HepG2 (cell line): ENCODE measurements around the gene ATP5MC2. TPM values are rescaled to one million over a fixed set of nuclear protein-coding genes. Genes with fewer than 3 reads are reported as not detected.

Source experiments
- ATAC-seq: fragments of 200-7000 bp; cut with Tn5 transposase; 3 replicates; pipeline ENCODE4 v1.9.1; 2020; ENCODE audit warnings: mild to moderate bottlenecking, moderate library complexity
- BruUV-seq: library from RNA; stranded (reverse); fragments of 400-500 nt; replicated peaks from 2 replicates; lab custom pipeline; 2021; lab: Mats Ljungman, UMichigan
- CTCF ChIA-PET: fragments of 300-600 bp; formaldehyde crosslinking; extraction: SDS; loops from one replicate; lab custom pipeline; 2021; ENCODE audit warnings: low total read pairs, inconsistent platforms, low intra/inter-chr PET ratio; lab: Yijun Ruan, JAX
- POLR2A ChIA-PET: fragments of 350-600 bp; sonication (Branson Sonifier 250); formaldehyde crosslinking; loops from one replicate; lab custom pipeline; 2020; ENCODE audit warnings: antibody characterized with exemption, inconsistent platforms; lab: Yijun Ruan, JAX
- DNase-seq: peaks from one replicate; pipeline ENCODE4 v3.0.0-alpha.2; 2015; ENCODE audit warnings: low spot score
- FAIRE-seq: peaks from 3 replicates; lab custom pipeline; 2011; peaks lifted over from hg19 to GRCh38; lab: Jason Lieb, UNC
- H2AFZ ChIP-seq: one replicate; pipeline ENCODE4 v1.6.1; 2011; ENCODE audit warnings: low read length, inconsistent platforms
- H3K27ac ChIP-seq: fragments of 300-600 bp; 3 replicates; pipeline ENCODE4 v1.8.0; 2011; ENCODE audit warnings: mixed run types, mild to moderate bottlenecking, mixed read lengths, low read length, inconsistent platforms; ENCODE audit not compliant: insufficient read depth; ENCODE audit errors: extremely low read length
- H3K27me3 ChIP-seq, 2 experiments: fragments of 200-600 bp in 1 of 2; 2 replicates in 1 of 2; 3 replicates in 1 of 2; pipeline versions ENCODE4 v1.6.0 to v1.8.0; 2011; ENCODE audit warnings: low read length in 2 of 2, mild to moderate bottlenecking in 2 of 2, moderate library complexity in 2 of 2, inconsistent platforms in 1 of 2; ENCODE audit not compliant: insufficient read depth in 2 of 2, control insufficient read depth in 1 of 2
- H3K36me3 ChIP-seq, 2 experiments: fragments of 200-600 bp in 1 of 2; replicated peaks in 1 of 2; 2 replicates in 1 of 2; 3 replicates in 1 of 2; pipeline versions ENCODE4 v1.5.1 to v1.8.0; 2011; ENCODE audit warnings: low read length in 2 of 2, inconsistent platforms in 1 of 2; ENCODE audit not compliant: insufficient read depth in 2 of 2, control insufficient read depth in 1 of 2
- H3K4me1 ChIP-seq: 2 replicates; pipeline ENCODE4 v1.5.1; 2012; ENCODE audit warnings: low read length, inconsistent platforms; ENCODE audit not compliant: insufficient read depth
- H3K4me2 ChIP-seq: 2 replicates; pipeline ENCODE4 v1.6.0; 2011; ENCODE audit warnings: low read depth, low read length, inconsistent platforms
- H3K4me3 ChIP-seq, 3 experiments: fragments of 200-600 bp in 1 of 3; sonication (generic), shearing (Covaris generic) in 1 of 3; replicated peaks in 1 of 3; 2 replicates each; pipeline ENCODE4 v1.5.1; 2011 to 2016; ENCODE audit warnings: low read length in 3 of 3, inconsistent platforms in 2 of 3, low read depth in 2 of 3, mild to moderate bottlenecking in 2 of 3, control low read depth in 1 of 3, mixed read lengths in 1 of 3; ENCODE audit not compliant: insufficient read depth in 1 of 3
- H3K79me2 ChIP-seq: one replicate; pipeline ENCODE4 v1.6.1; 2011; ENCODE audit warnings: low read length, inconsistent platforms; ENCODE audit not compliant: insufficient read depth
- H3K9ac ChIP-seq: 2 replicates; pipeline ENCODE4 v1.6.0; 2011; ENCODE audit warnings: mild to moderate bottlenecking, low read depth, low read length, inconsistent platforms; ENCODE audit not compliant: insufficient read depth
- H3K9me3 ChIP-seq: 2 replicates; pipeline ENCODE4 v1.5.1; 2012; ENCODE audit warnings: mild to moderate bottlenecking, low read length
- H4K20me1 ChIP-seq: 2 replicates; pipeline ENCODE4 v1.6.0; 2011; ENCODE audit warnings: inconsistent platforms, mild to moderate bottlenecking, low read length, moderate library complexity; ENCODE audit not compliant: insufficient read depth
- BRD4 ChIP-seq: sonication (generic); formaldehyde crosslinking; IDR thresholded peaks from 2 replicates; pipeline ENCODE4 v1.4.0; 2020; ENCODE audit warnings: missing genetic modification reagents
- HIVEP1 ChIP-seq: sonication (generic); formaldehyde crosslinking; IDR thresholded peaks from 2 replicates; pipeline ENCODE4 v1.4.0; 2020; ENCODE audit warnings: mild to moderate bottlenecking, missing genetic modification reagents
- JARID2 ChIP-seq: sonication (generic); formaldehyde crosslinking; IDR thresholded peaks from 2 replicates; pipeline ENCODE4 v1.8.1; 2023; ENCODE audit warnings: missing genetic modification reagents, inconsistent platforms; ENCODE audit not compliant: insufficient replicate concordance
- MATR3 ChIP-seq: sonication (generic); formaldehyde crosslinking; IDR thresholded peaks from 2 replicates; pipeline ENCODE4 v1.4.0; 2020; ENCODE audit warnings: missing genetic modification reagents
- MTA3 ChIP-seq: sonication (generic); formaldehyde crosslinking; IDR thresholded peaks from 2 replicates; pipeline ENCODE4 v1.4.0; 2020; ENCODE audit warnings: missing genetic modification reagents
- PRPF4 ChIP-seq: fragments of 200-400 bp; formaldehyde crosslinking; IDR thresholded peaks from 2 replicates; pipeline ENCODE4 v1.6.1; 2016; ENCODE audit warnings: low read length, low read depth; ENCODE audit not compliant: poor library complexity, severe bottlenecking
- TBX3 ChIP-seq: fragments of 450-650 bp; IDR thresholded peaks from 2 replicates; pipeline ENCODE4 v1.6.1; 2017; ENCODE audit warnings: antibody characterized with exemption, mild to moderate bottlenecking, inconsistent platforms, borderline replicate concordance
- TCF12 ChIP-seq, 2 experiments: fragments of 450-650 bp in 1 of 2; sonication (generic) in 1 of 2; formaldehyde crosslinking in 1 of 2; IDR thresholded peaks; 2 replicates each; pipeline versions ENCODE4 v1.6.1 to v1.8.0; 2017 to 2022; ENCODE audit warnings: antibody characterized with exemption in 1 of 2, mild to moderate bottlenecking in 1 of 2, missing genetic modification reagents in 1 of 2, moderate library complexity in 1 of 2
- TOPORS ChIP-seq: sonication (generic); formaldehyde crosslinking; IDR thresholded peaks from 2 replicates; pipeline ENCODE4 v1.8.0; 2023; ENCODE audit warnings: mild to moderate bottlenecking, missing genetic modification reagents
- ZKSCAN1 ChIP-seq: fragments of 150-350 bp; IDR thresholded peaks from 2 replicates; pipeline ENCODE4 v1.6.1; 2014; ENCODE audit warnings: low read length
- ZNF446 ChIP-seq: sonication (generic); formaldehyde crosslinking; IDR thresholded peaks from 2 replicates; pipeline ENCODE4 v1.5.0; 2020; ENCODE audit warnings: mild to moderate bottlenecking, missing genetic modification reagents
- ZNF451 ChIP-seq: sonication (generic); formaldehyde crosslinking; IDR thresholded peaks from 2 replicates; pipeline ENCODE4 v1.5.0; 2020; ENCODE audit warnings: mild to moderate bottlenecking, missing genetic modification reagents
- ZNF501 ChIP-seq: sonication (generic); formaldehyde crosslinking; IDR thresholded peaks from 2 replicates; pipeline ENCODE4 v1.5.1; 2020; ENCODE audit warnings: mild to moderate bottlenecking, moderate library complexity, missing genetic modification reagents
- WGBS: methylation state at CpG from one replicate; pipeline ENCODE4 v1.1.6; 2017; ENCODE audit warnings: low lambda C conversion rate; 5-methylcytosine and 5-hydroxymethylcytosine counted together
- in situ Hi-C: cut with HindIII; loops from 2 replicates; pipeline ENCODE4 v1.10.0; 2017; ENCODE audit warnings: low pct_unique_long_range_greater_than_20kb; ENCODE audit not compliant: extremely low pct_ligation_motif_present
- intact Hi-C: fragments of 100-400 bp; cut with micrococcal nuclease; formaldehyde crosslinking; loops from one replicate; pipeline ENCODE4 v1.10.0; 2022; ENCODE audit not compliant: unreplicated experiment
- polyA plus RNA-seq, 8 experiments: library from polyadenylated mRNA; depleted of rRNA in 3 of 8; stranded (reverse) in 7 of 8; unstranded in 1 of 8; fragments of >200 nt; fragmentation: Illumina TruSeq in 4 of 8; extraction: Trizol in 4 of 8; gene quantifications; 2 replicates each; pipeline versions ENCODE4 v1.2.1 to v1.2.3, GENCODE V29; 2011 to 2016; ENCODE audit warnings: low read depth in 4 of 8, missing spikeins in 1 of 8, mixed read lengths in 1 of 8; ENCODE audit not compliant: insufficient read depth in 1 of 8
- total RNA-seq, 5 experiments: library from RNA; depleted of rRNA; stranded (reverse); fragments of >200 nt; fragmentation: Illumina TruSeq; extraction: Trizol; gene quantifications; 2 replicates each; pipeline ENCODE4 v1.2.3, GENCODE V29; 2016; ENCODE audit warnings: low read depth in 1 of 5
- TF ChIP-seq, protein P1 (sequence below): sonication (generic); formaldehyde crosslinking; IDR thresholded peaks from 2 replicates; pipeline ENCODE4 v1.5.0; 2020; ENCODE audit warnings: mild to moderate bottlenecking, missing genetic modification reagents
- TF ChIP-seq, protein P2 (sequence below): sonication (generic); formaldehyde crosslinking; IDR thresholded peaks from 2 replicates; pipeline ENCODE4 v1.8.0; 2023; ENCODE audit warnings: mild to moderate bottlenecking, missing genetic modification reagents
- TF ChIP-seq, protein P3 (sequence below): sonication (generic); formaldehyde crosslinking; IDR thresholded peaks from 2 replicates; pipeline ENCODE4 v1.5.0; 2020; ENCODE audit warnings: missing genetic modification reagents
- TF ChIP-seq, protein P4 (sequence below): sonication (generic); formaldehyde crosslinking; IDR thresholded peaks from 2 replicates; pipeline ENCODE4 v1.9.0; 2021; ENCODE audit warnings: missing genetic modification reagents, borderline replicate concordance

Gene ATP5MC2
- total and polyA plus RNA-seq, 2 of the 13 experiments (the other 11 are each of a cell fraction or from before 2014, with no cell fraction given) = 230 to 257 TPM

DNA sequence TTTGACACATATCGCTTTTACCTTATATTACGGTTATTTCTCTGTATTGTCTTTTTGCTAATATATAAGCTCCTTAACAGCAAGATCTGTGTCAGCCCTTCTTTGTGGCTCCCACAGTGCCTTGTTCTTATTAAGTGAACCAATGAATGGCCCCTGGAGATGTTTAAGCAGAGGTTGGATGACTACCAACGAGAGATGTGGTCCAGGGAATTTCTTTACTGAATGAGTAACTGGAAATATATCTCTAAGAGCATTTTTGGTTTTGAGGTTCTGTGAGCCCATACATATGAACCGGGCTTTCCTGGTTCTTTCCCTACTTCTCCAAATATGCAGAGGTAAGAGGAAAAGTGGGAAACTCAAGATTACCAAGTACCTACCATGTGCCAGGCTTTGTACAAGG is 27.9 kb upstream of the ATP5MC2 start:
- no peak for FAIRE-seq

More for the DNA sequence above, 27.9 kb upstream of the ATP5MC2 start:
- DNase-seq (no peak), ATAC-seq (no peak)
- H3K27me3 ChIP-seq = peaks cover 4 to 44% of the 10 kb centered on the region in 2 experiments
- TF ChIP-seq, protein P1, sequence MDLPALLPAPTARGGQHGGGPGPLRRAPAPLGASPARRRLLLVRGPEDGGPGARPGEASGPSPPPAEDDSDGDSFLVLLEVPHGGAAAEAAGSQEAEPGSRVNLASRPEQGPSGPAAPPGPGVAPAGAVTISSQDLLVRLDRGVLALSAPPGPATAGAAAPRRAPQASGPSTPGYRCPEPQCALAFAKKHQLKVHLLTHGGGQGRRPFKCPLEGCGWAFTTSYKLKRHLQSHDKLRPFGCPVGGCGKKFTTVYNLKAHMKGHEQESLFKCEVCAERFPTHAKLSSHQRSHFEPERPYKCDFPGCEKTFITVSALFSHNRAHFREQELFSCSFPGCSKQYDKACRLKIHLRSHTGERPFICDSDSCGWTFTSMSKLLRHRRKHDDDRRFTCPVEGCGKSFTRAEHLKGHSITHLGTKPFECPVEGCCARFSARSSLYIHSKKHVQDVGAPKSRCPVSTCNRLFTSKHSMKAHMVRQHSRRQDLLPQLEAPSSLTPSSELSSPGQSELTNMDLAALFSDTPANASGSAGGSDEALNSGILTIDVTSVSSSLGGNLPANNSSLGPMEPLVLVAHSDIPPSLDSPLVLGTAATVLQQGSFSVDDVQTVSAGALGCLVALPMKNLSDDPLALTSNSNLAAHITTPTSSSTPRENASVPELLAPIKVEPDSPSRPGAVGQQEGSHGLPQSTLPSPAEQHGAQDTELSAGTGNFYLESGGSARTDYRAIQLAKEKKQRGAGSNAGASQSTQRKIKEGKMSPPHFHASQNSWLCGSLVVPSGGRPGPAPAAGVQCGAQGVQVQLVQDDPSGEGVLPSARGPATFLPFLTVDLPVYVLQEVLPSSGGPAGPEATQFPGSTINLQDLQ (CRISPR knock-in tag) = no peak
- TF ChIP-seq MATR3 (CRISPR knock-in tag) (no peak), BRD4 (CRISPR knock-in tag) (no peak), TOPORS (no peak), ZKSCAN1 (no peak), MTA3 (no peak), JARID2 (CRISPR knock-in tag) (no peak), HIVEP1 (CRISPR knock-in tag) (no peak), ZNF501 (CRISPR knock-in tag) (no peak), TCF12 (IDR thresholded peaks at IDR 0.05) (no peak), TCF12 (CRISPR knock-in tag; IDR thresholded peaks at IDR 0.05) (no peak), TBX3 (no peak), PRPF4 (no peak), ZNF451 (CRISPR knock-in tag) (no peak), ZNF446 (no peak)
- TF ChIP-seq, protein P2, sequence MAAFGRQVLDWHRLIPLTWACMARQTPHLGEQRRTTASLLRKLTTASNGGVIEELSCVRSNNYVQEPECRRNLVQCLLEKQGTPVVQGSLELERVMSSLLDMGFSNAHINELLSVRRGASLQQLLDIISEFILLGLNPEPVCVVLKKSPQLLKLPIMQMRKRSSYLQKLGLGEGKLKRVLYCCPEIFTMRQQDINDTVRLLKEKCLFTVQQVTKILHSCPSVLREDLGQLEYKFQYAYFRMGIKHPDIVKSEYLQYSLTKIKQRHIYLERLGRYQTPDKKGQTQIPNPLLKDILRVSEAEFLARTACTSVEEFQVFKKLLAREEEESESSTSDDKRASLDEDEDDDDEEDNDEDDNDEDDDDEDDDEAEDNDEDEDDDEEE = no peak
- TF ChIP-seq, protein P3, sequence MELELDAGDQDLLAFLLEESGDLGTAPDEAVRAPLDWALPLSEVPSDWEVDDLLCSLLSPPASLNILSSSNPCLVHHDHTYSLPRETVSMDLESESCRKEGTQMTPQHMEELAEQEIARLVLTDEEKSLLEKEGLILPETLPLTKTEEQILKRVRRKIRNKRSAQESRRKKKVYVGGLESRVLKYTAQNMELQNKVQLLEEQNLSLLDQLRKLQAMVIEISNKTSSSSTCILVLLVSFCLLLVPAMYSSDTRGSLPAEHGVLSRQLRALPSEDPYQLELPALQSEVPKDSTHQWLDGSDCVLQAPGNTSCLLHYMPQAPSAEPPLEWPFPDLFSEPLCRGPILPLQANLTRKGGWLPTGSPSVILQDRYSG = no peak
- TF ChIP-seq, protein P4, sequence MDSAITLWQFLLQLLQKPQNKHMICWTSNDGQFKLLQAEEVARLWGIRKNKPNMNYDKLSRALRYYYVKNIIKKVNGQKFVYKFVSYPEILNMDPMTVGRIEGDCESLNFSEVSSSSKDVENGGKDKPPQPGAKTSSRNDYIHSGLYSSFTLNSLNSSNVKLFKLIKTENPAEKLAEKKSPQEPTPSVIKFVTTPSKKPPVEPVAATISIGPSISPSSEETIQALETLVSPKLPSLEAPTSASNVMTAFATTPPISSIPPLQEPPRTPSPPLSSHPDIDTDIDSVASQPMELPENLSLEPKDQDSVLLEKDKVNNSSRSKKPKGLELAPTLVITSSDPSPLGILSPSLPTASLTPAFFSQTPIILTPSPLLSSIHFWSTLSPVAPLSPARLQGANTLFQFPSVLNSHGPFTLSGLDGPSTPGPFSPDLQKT (CRISPR knock-in tag) = no peak
- no peak overlapping the region for H3K4me3 ChIP-seq
- BruUV-seq = no TSS peak
- H3K9me3 ChIP-seq = no peaks in the 10 kb centered on the region
- H3K9ac ChIP-seq = no peak overlapping the region
- 17% methylated on average over 4 of the region's 4 CpGs for WGBS
- CTCF ChIA-PET = interaction anchor here (12.4 kb wide), 1 partner anchor 41 kb away, joined by 216 read pairs; no protein-coding TSS in a partner anchor
- H3K4me1 ChIP-seq = no peaks in the 10 kb centered on the region
- POLR2A ChIA-PET = no interaction called here
- H3K79me2 ChIP-seq = no peaks in the 10 kb centered on the region
- intact Hi-C loops = no loop called here
- no peaks in the 10 kb centered on the region for H3K36me3 ChIP-seq
- no peak overlapping the region for H2AFZ ChIP-seq
- in situ Hi-C loops = loop anchor here (5.0 kb wide), 1 partner anchor 39 kb away; no protein-coding TSS in a partner anchor
- H3K27ac ChIP-seq = no peak overlapping the region
- no peak overlapping the region for H3K4me2 ChIP-seq
- no peaks in the 10 kb centered on the region for H4K20me1 ChIP-seq
